HG02642 (cell line): ENCODE results near the gene HAP1.

Source experiments
- ATAC-seq: cut with Tn5 transposase; IDR thresholded peaks from one replicate; pipeline ENCODE4 v1.9.1; 2021; ENCODE audit warnings: mild to moderate bottlenecking; ENCODE audit not compliant: unreplicated experiment, poor library complexity

The HAP1 gene

GRCh38 chr17:41767324-41768042 is 33.0 kb upstream of the HAP1 start:
- ATAC-seq, result no peak

- ATAC-seq, result no peak
Observed at GRCh38 chr17:41766135-41766534, 31.7 kb upstream of the HAP1 start.

GRCh38 chr17:41763327-41763726 is 28.9 kb upstream of the HAP1 start:
- no peak for ATAC-seq

- ATAC-seq, result no peak
Observed at GRCh38 chr17:41762841-41763240, 28.4 kb upstream of the HAP1 start.

GRCh38 chr17:41762391-41762790 is 27.9 kb upstream of the HAP1 start:
- no peak for ATAC-seq

GRCh38 chr17:41760878-41761277 is 26.4 kb upstream of the HAP1 start:
- ATAC-seq, result no peak

GRCh38 chr17:41758601-41759000 is 24.2 kb upstream of the HAP1 start:
- ATAC-seq, result no peak

- no peak for ATAC-seq
Observed at GRCh38 chr17:41754066-41754465, 19.6 kb upstream of the HAP1 start.

GRCh38 chr17:41751288-41751687 is 16.8 kb upstream of the HAP1 start:
- ATAC-seq, result no peak

GRCh38 chr17:41750862-41751261 is 16.4 kb upstream of the HAP1 start:
- no peak for ATAC-seq

- no peak for ATAC-seq
Observed at GRCh38 chr17:41748275-41748674, 13.8 kb upstream of the HAP1 start.

GRCh38 chr17:41741709-41742108 is 7.3 kb upstream of the HAP1 start:
- ATAC-seq, result no peak

- no peak for ATAC-seq
Observed at GRCh38 chr17:41740506-41740905, 6.1 kb upstream of the HAP1 start.

- no peak for ATAC-seq
Observed at GRCh38 chr17:41739661-41740352, 5.4 kb upstream of the HAP1 start.

- ATAC-seq, result no peak
Observed at GRCh38 chr17:41738801-41739112, 4.3 kb upstream of the HAP1 start.

GRCh38 chr17:41738077-41738800 is 3.8 kb upstream of the HAP1 start:
- peak; percentile 68 for ATAC-seq

GRCh38 chr17:41737680-41738023 is 3.2 kb upstream of the HAP1 start:
- ATAC-seq, result no peak

GRCh38 chr17:41736983-41737679 is 2.7 kb upstream of the HAP1 start:
- ATAC-seq, result no peak

- ATAC-seq, result no peak
Observed at GRCh38 chr17:41735744-41736143, 1.3 kb upstream of the HAP1 start.

- no peak for ATAC-seq
Observed at GRCh38 chr17:41734949-41735313, 488 bp upstream of the HAP1 start.
